ENCODE results near the gene ADAM17.

DNA sequence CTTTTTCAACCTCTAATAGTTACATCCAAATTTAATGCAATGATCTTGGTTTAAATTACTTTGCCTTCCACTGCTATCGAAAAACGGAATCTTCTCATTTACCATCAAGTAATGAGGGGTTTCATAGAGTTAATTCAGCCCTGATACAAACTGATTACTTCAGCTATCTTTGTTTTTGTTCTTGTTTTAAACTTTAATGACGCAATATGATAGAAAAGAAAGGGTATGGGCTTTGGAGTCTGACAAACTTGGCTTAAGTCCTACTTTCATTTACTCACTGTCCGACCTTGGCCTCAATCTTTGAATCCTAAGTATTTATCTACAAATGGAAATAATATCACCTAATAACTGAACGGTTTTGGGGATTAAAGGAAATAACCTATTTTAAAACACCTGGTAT lies 16.1 kb downstream of the ADAM17 start:
- no peak for TF ChIP-seq POLR2AphosphoS5 (IDR thresholded peaks at IDR 0.05)
- TF ChIP-seq, protein P1, sequence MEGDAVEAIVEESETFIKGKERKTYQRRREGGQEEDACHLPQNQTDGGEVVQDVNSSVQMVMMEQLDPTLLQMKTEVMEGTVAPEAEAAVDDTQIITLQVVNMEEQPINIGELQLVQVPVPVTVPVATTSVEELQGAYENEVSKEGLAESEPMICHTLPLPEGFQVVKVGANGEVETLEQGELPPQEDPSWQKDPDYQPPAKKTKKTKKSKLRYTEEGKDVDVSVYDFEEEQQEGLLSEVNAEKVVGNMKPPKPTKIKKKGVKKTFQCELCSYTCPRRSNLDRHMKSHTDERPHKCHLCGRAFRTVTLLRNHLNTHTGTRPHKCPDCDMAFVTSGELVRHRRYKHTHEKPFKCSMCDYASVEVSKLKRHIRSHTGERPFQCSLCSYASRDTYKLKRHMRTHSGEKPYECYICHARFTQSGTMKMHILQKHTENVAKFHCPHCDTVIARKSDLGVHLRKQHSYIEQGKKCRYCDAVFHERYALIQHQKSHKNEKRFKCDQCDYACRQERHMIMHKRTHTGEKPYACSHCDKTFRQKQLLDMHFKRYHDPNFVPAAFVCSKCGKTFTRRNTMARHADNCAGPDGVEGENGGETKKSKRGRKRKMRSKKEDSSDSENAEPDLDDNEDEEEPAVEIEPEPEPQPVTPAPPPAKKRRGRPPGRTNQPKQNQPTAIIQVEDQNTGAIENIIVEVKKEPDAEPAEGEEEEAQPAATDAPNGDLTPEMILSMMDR (IDR thresholded peaks at IDR 0.05 in 8 of 11, conservative IDR thresholded peaks at IDR 0.05 in 3 of 11), result no peak

Data from spleen (tissue), 7 donors.